B cell (primary cell): ENCODE data around the gene GTPBP6. TPM values are rescaled to one million over a fixed set of nuclear protein-coding genes. Genes with fewer than 3 reads are reported as not detected.
A peak's percentile ranks its signal among the peaks of the same experiment; 100 is the strongest.

Experiments used
- ATAC-seq: fragments of 200-7000 bp; cut with Tn5 transposase; one replicate; pipeline ENCODE4 v1.10.0; 2021; ENCODE audit warnings: low read depth, mild to moderate bottlenecking, moderate number of reproducible peaks, moderate library complexity
- CTCF ChIA-PET: fragments of 350-600 bp; sonication (Branson Sonifier 250); formaldehyde crosslinking; loops from one replicate; lab custom pipeline; 2021; ENCODE audit warnings: antibody characterized with exemption, inconsistent platforms; lab: Charles Lee
- POLR2A ChIA-PET: fragments of 350-600 bp; sonication (Branson Sonifier 250); formaldehyde crosslinking; loops from one replicate; lab custom pipeline; 2021; ENCODE audit warnings: antibody characterized with exemption; lab: Charles Lee
- DNase-seq: peaks from one replicate; pipeline ENCODE4 v3.0.0; 2013
- H2AFZ ChIP-seq: 2 replicates; pipeline ENCODE4 v1.6.1; 2012; ENCODE audit warnings: mild to moderate bottlenecking, low read depth, low read length; ENCODE audit not compliant: insufficient read depth, poor library complexity, severe bottlenecking
- H3K27ac ChIP-seq, 2 donors: 1 replicate in 1 of 2; 2 replicates in 1 of 2; pipeline ENCODE4 v1.5.1; 2012 to 2013; ENCODE audit warnings: low read length in 2 of 2, mild to moderate bottlenecking in 2 of 2, moderate library complexity in 1 of 2
- H3K27me3 ChIP-seq, 4 experiments: fragments of 200-600 bp in 1 of 4; sonication (generic) in 1 of 4; replicated peaks in 1 of 4; 1 replicate in 2 of 4; 2 replicates in 2 of 4; pipeline versions ENCODE4 v1.6.1 to v1.7.0; 2013 to 2016; ENCODE audit warnings: low read length in 3 of 4, mild to moderate bottlenecking in 2 of 4, mixed read lengths in 1 of 4, moderate library complexity in 1 of 4; ENCODE audit not compliant: insufficient read depth in 4 of 4, control insufficient read depth in 3 of 4; ENCODE audit errors: control extremely low read depth in 1 of 4
- H3K36me3 ChIP-seq, 2 experiments: replicated peaks in 1 of 2; 1 replicate in 1 of 2; 2 replicates in 1 of 2; pipeline versions ENCODE4 v1.6.1 to v1.7.1; 2013; ENCODE audit warnings: low read length in 1 of 2; ENCODE audit not compliant: insufficient read depth in 2 of 2, control insufficient read depth in 1 of 2; ENCODE audit errors: control extremely low read depth in 1 of 2, extremely low read depth in 1 of 2
- H3K4me1 ChIP-seq, 2 donors: fragments of 200-600 bp in 1 of 2; sonication (generic) in 1 of 2; 1 replicate in 1 of 2; 2 replicates in 1 of 2; pipeline versions ENCODE4 v1.5.1 to v1.6.1; 2013 to 2017; ENCODE audit warnings: low read length in 2 of 2; ENCODE audit not compliant: control insufficient read depth in 2 of 2, insufficient read depth in 2 of 2
- H3K4me2 ChIP-seq: replicated peaks from 2 replicates; pipeline ENCODE3; 2012; ENCODE audit warnings: mild to moderate bottlenecking, low read depth, low read length; ENCODE audit not compliant: poor library complexity, severe bottlenecking
- H3K4me3 ChIP-seq, 5 experiments: fragments of 200-600 bp in 1 of 5; sonication (generic) in 1 of 5; 1 replicate in 3 of 5; 2 replicates in 2 of 5; pipeline versions ENCODE4 v1.5.1 to v1.7.0; 2011 to 2016; ENCODE audit warnings: low read length in 4 of 5, mild to moderate bottlenecking in 4 of 5, low read depth in 2 of 5, control low read depth in 1 of 5, moderate library complexity in 1 of 5; ENCODE audit not compliant: insufficient read depth in 1 of 5; ENCODE audit errors: control extremely low read depth in 1 of 5, extremely low read depth in 1 of 5
- H3K79me2 ChIP-seq: fragments of 200-600 bp; sonication (generic); one replicate; pipeline ENCODE4 v1.6.0; 2016; ENCODE audit warnings: low read length; ENCODE audit not compliant: control insufficient read depth, insufficient read depth
- H3K9ac ChIP-seq: fragments of 200-600 bp; sonication (generic); 2 replicates; pipeline ENCODE4 v1.6.1; 2017; ENCODE audit warnings: mild to moderate bottlenecking, low read length, moderate library complexity
- H3K9me3 ChIP-seq, 3 donors: one replicate each; pipeline versions ENCODE4 v1.6.1 to v1.7.1; 2013; ENCODE audit warnings: low read length in 2 of 3; ENCODE audit not compliant: control insufficient read depth in 2 of 3, insufficient read depth in 1 of 3; ENCODE audit errors: control extremely low read depth in 1 of 3
- H4K20me1 ChIP-seq: 2 replicates; pipeline ENCODE4 v1.6.0; 2012; ENCODE audit warnings: mild to moderate bottlenecking, low read length; ENCODE audit not compliant: insufficient read depth, control insufficient read depth, poor library complexity, severe bottlenecking
- H3K27ac Mint-ChIP-seq: one replicate; pipeline ENCODE4 v1.8.0; 2021; ENCODE audit warnings: mixed read lengths
- H3K27me3 Mint-ChIP-seq: one replicate; pipeline ENCODE4 v1.8.0; 2021; ENCODE audit warnings: mixed read lengths
- H3K4me1 Mint-ChIP-seq: one replicate; pipeline ENCODE4 v1.8.0; 2021; ENCODE audit warnings: mixed read lengths
- H3K4me3 Mint-ChIP-seq: one replicate; pipeline ENCODE4 v1.8.0; 2021; ENCODE audit warnings: mixed read lengths
- H3K9me3 Mint-ChIP-seq: one replicate; pipeline ENCODE4 v1.8.0; 2022; ENCODE audit warnings: mixed read lengths; ENCODE audit not compliant: insufficient read depth
- EZH2 ChIP-seq: IDR thresholded peaks from 2 replicates; pipeline ENCODE4 v1.6.1; 2012; ENCODE audit warnings: borderline replicate concordance, low read depth, mild to moderate bottlenecking, moderate library complexity, low read length; ENCODE audit not compliant: insufficient read depth, poor library complexity, severe bottlenecking
- WGBS: methylation state at CpG from one replicate; pipeline ENCODE4 v1.1.5; 2013; ENCODE audit warnings: missing lambda C conversion rate; ENCODE audit not compliant: insufficient coverage; 5-methylcytosine and 5-hydroxymethylcytosine counted together
- intact Hi-C: fragments of 100-400 bp; cut with micrococcal nuclease; formaldehyde crosslinking; loops from one replicate; pipeline ENCODE4 v1.10.0; 2022
- polyA plus RNA-seq: library from polyadenylated mRNA; depleted of rRNA; stranded (reverse); fragments of >200 nt; gene quantifications from 2 replicates; pipeline ENCODE4 v1.2.3, GENCODE V29; 2012
- total RNA-seq, 2 donors: library from RNA; stranded (reverse); fragments of 120-200 nt in 1 of 2; gene quantifications; 1 replicate in 1 of 2; 2 replicates in 1 of 2; pipeline versions ENCODE4 v1.2.3 to v1.2.4, GENCODE V29; 2013 to 2022
- TF ChIP-seq, protein P1 (sequence below): fragments of 200-600 bp; IDR thresholded peaks from one replicate; pipeline ENCODE4 v1.8.0; 2022; ENCODE audit warnings: antibody characterized with exemption, mild to moderate bottlenecking

Gene GTPBP6
- total and polyA plus RNA-seq, 2 donors (not counting 1 experiment from before 2014, with no cell fraction given): 72.9 to 82.9 TPM

DNA sequence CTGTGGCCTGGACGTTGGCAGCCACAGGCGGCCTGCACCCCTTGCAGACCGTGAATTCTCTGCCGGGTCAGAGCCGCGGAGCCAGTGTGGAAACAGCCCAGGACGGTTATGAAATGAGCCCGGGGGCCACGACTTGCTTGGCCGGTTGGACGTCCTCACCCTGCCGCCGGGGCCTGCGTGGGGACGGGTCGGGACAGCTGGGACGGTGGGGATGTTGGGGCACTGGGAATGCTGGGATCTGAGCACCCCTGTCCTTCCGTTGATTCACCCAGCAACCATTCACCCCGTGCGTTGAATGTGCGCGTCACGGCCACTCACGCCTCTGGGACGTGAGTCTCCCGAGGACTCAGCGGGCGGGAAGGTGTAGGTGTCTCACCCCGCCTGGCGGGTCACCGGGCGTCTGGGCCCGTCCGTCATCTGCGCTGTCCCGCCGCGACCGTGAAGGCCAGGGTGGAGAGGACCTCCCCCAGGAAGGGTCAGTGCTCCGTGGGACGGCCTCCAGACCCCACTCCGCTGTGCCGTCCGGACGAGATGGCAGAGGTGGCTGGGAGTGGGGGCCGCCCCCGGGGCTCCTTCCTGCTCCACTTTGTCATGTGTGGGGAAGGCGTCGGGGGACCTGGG lies 41.9 kb downstream of the GTPBP6 start:
- H2AFZ ChIP-seq: peak overlapping the region; percentile 85
- peaks cover 19 to 24% of the 10 kb centered on the region in 2 donors for H3K4me1 ChIP-seq
- peak overlapping the region; percentile 28 to 75 (median 56) for H3K4me3 ChIP-seq
- H3K27me3 ChIP-seq: peaks cover 0 to 22% (median 0%) of the 10 kb centered on the region in 4 experiments
- no peaks in the 10 kb centered on the region for H3K9me3 ChIP-seq
- TF ChIP-seq EZH2: no peak
- TF ChIP-seq, protein P1, sequence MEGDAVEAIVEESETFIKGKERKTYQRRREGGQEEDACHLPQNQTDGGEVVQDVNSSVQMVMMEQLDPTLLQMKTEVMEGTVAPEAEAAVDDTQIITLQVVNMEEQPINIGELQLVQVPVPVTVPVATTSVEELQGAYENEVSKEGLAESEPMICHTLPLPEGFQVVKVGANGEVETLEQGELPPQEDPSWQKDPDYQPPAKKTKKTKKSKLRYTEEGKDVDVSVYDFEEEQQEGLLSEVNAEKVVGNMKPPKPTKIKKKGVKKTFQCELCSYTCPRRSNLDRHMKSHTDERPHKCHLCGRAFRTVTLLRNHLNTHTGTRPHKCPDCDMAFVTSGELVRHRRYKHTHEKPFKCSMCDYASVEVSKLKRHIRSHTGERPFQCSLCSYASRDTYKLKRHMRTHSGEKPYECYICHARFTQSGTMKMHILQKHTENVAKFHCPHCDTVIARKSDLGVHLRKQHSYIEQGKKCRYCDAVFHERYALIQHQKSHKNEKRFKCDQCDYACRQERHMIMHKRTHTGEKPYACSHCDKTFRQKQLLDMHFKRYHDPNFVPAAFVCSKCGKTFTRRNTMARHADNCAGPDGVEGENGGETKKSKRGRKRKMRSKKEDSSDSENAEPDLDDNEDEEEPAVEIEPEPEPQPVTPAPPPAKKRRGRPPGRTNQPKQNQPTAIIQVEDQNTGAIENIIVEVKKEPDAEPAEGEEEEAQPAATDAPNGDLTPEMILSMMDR: no peak
- H4K20me1 ChIP-seq: no peaks in the 10 kb centered on the region
- H3K79me2 ChIP-seq: no peaks in the 10 kb centered on the region
- peak overlapping the region in 1 of 2 donors; percentile 18 for H3K27ac ChIP-seq
- no peaks in the 10 kb centered on the region for H3K36me3 ChIP-seq
- peak; percentile 38 for DNase-seq
- Mint-ChIP-seq H3K9me3 (no peaks in the 10 kb centered on the region), H3K27ac (peak overlapping the region; percentile 50), H3K4me3 (peak overlapping the region; percentile 87), H3K4me1 (peaks cover 23% of the 10 kb centered on the region), H3K27me3 (no peaks in the 10 kb centered on the region)
- peak; percentile 46 for ATAC-seq
- ChIA-PET POLR2A (no interaction called here), CTCF (no interaction called here)
- intact Hi-C loops: no loop called here
- H3K4me2 ChIP-seq: peak overlapping the region; percentile 99
- WGBS: 2% methylated on average over 45 of the region's 49 CpGs
- H3K9ac ChIP-seq: peak overlapping the region; percentile 74

DNA sequence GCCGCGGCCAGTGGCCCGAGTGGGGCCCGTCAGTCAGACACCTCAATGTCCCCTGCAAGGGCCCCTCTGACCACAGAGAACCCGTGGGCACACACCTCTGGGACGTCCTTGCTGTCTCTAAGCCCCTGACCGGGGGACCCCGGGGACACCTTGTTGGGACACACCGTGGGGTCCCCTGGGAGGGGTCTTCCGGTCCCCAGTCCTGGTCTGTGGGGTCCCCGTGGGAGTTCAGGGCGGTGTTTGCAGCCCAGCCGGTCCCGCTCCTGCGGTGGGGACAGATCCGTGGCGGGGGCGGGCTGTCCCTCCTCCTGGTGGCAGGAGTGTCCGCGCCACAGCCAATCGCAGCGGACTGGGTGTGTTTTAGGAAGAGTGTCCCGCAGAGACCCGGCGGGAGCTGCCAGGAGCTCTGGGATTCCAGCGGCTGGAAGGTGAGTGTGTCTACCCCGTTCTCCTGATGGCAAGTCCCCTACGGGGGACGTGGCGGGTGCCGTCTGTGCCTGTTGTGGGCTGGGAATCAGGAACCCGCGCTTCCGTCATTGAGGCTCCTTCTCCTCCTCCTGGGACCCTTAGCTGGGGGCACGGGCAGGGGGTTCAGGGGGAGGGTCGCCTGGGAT lies 42.5 kb downstream of the GTPBP6 start:
- H3K27me3 Mint-ChIP-seq: no peaks in the 10 kb centered on the region
- ChIA-PET POLR2A (no interaction called here), CTCF (no interaction called here)
- peak overlapping the region; percentile 50 for H3K27ac Mint-ChIP-seq
- peaks cover 19 to 24% of the 10 kb centered on the region in 2 donors for H3K4me1 ChIP-seq
- H3K4me1 Mint-ChIP-seq: peaks cover 18% of the 10 kb centered on the region
- H3K4me3 Mint-ChIP-seq: peak overlapping the region; percentile 87
- H4K20me1 ChIP-seq: no peaks in the 10 kb centered on the region
- H3K27me3 ChIP-seq: peaks cover 0 to 22% (median 0%) of the 10 kb centered on the region in 4 experiments
- DNase-seq (peak; percentile 56), ATAC-seq (peak; percentile 74)
- no peaks in the 10 kb centered on the region for H3K9me3 Mint-ChIP-seq
- H3K79me2 ChIP-seq: no peaks in the 10 kb centered on the region
- H3K9me3 ChIP-seq: no peaks in the 10 kb centered on the region
- no peak overlapping the region for H3K27ac ChIP-seq
- peak overlapping the region; percentile 99 for H3K4me2 ChIP-seq
- H3K4me3 ChIP-seq: peak overlapping the region; percentile 28 to 75 (median 56)
- H2AFZ ChIP-seq: peak overlapping the region; percentile 85
- intact Hi-C loops: no loop called here
- WGBS: under 1% methylated on average over 34 of the region's 36 CpGs
- TF ChIP-seq, protein P1: no peak
- no peak for TF ChIP-seq EZH2
- peak overlapping the region; percentile 74 for H3K9ac ChIP-seq
- H3K36me3 ChIP-seq: no peaks in the 10 kb centered on the region
